PC-3 (cell line): ENCODE measurements around the gene AP3S1. TPM values are rescaled to one million over a fixed set of nuclear protein-coding genes. Genes with fewer than 3 reads are reported as not detected.
"Not testable (repeated sequence)": the region's sequence is repeated elsewhere in the genome, so short reads cannot be mapped to it uniquely, and the experiment has no call there.

Experiments used
- ATAC-seq: fragments of 200-7000 bp; cut with Tn5 transposase; 2 replicates; pipeline ENCODE4 v1.9.1; 2020; ENCODE audit warnings: mild to moderate bottlenecking, moderate library complexity
- BruUV-seq: library from RNA; stranded (reverse); fragments of 400-500 nt; replicated peaks from 2 replicates; lab custom pipeline; 2021; lab: Mats Ljungman, UMichigan
- CTCF ChIA-PET: fragments of 300-600 bp; sonication (Branson Sonifier 250); formaldehyde crosslinking; loops from one replicate; lab custom pipeline; 2022; ENCODE audit warnings: antibody characterized with exemption; lab: Charles Lee
- POLR2A ChIA-PET: fragments of 300-600 bp; sonication (Branson Sonifier 250); formaldehyde crosslinking; loops from one replicate; lab custom pipeline; 2022; ENCODE audit warnings: antibody characterized with exemption; ENCODE audit not compliant: unreplicated experiment; lab: Charles Lee
- DNase-seq: peaks from one replicate; pipeline ENCODE4 v3.0.0-alpha.2; 2015
- H2AFZ ChIP-seq: fragments of 300-600 bp; sonication (generic); 2 replicates; pipeline ENCODE4 v1.6.0; 2016; ENCODE audit warnings: antibody characterized with exemption, low read length
- H3F3A ChIP-seq: fragments of 300-600 bp; sonication (generic); one replicate; pipeline ENCODE4 v1.6.0; 2017; ENCODE audit warnings: antibody characterized with exemption, low read length, control low read depth, mild to moderate bottlenecking; ENCODE audit not compliant: unreplicated experiment
- H3K27ac ChIP-seq: fragments of 300-600 bp; sonication (generic); 2 replicates; pipeline ENCODE4 v1.5.1; 2016; ENCODE audit warnings: mild to moderate bottlenecking, low read length
- H3K27me3 ChIP-seq: fragments of 300-600 bp; sonication (generic); 2 replicates; pipeline ENCODE4 v1.6.1; 2016; ENCODE audit warnings: low read length, mixed read lengths
- H3K36me3 ChIP-seq: fragments of 300-600 bp; sonication (generic); 2 replicates; pipeline ENCODE4 v1.6.1; 2016; ENCODE audit warnings: low read depth, mixed run types, low read length, mixed read lengths
- H3K4me1 ChIP-seq: fragments of 300-600 bp; sonication (generic); 2 replicates; pipeline ENCODE4 v1.5.1; 2016; ENCODE audit warnings: low read length; ENCODE audit not compliant: insufficient read depth
- H3K4me2 ChIP-seq: fragments of 300-600 bp; sonication (generic); 2 replicates; pipeline ENCODE4 v1.6.0; 2016; ENCODE audit warnings: low read length
- H3K4me3 ChIP-seq: fragments of 300-600 bp; sonication (generic); 2 replicates; pipeline ENCODE4 v1.5.1; 2016; ENCODE audit warnings: mild to moderate bottlenecking, low read length, mixed read lengths
- H3K79me2 ChIP-seq: fragments of 300-600 bp; sonication (generic); 2 replicates; pipeline ENCODE4 v1.6.1; 2017; ENCODE audit warnings: low read length, mixed read lengths
- H3K9ac ChIP-seq: fragments of 300-600 bp; sonication (generic); 2 replicates; pipeline ENCODE4 v1.6.0; 2016; ENCODE audit warnings: mild to moderate bottlenecking, low read length
- H3K9me2 ChIP-seq: fragments of 300-600 bp; sonication (generic); replicated peaks from 2 replicates; pipeline ENCODE4 v1.6.1; 2016; ENCODE audit warnings: mixed run types, low read length, mixed read lengths
- H3K9me3 ChIP-seq: fragments of 300-600 bp; sonication (generic); 2 replicates; pipeline ENCODE4 v1.6.1; 2016; ENCODE audit warnings: low read length, mixed read lengths
- H4K20me1 ChIP-seq: fragments of 300-600 bp; sonication (generic); 2 replicates; pipeline ENCODE4 v1.6.1; 2016; ENCODE audit warnings: low read length, mixed read lengths
- CTCF ChIP-seq: fragments of 300-600 bp; sonication (generic); conservative IDR thresholded peaks from 2 replicates; pipeline ENCODE4 v1.5.1; 2017; ENCODE audit warnings: antibody characterized with exemption, low read depth, mild to moderate bottlenecking, low read length
- EZH2 ChIP-seq: fragments of 300-600 bp; sonication (generic); IDR thresholded peaks from one replicate; pipeline ENCODE4 v1.6.1; 2017; ENCODE audit warnings: antibody characterized with exemption, mild to moderate bottlenecking, low read length; ENCODE audit not compliant: unreplicated experiment
- EZH2phosphoT487 ChIP-seq: fragments of 300-600 bp; sonication (generic); IDR thresholded peaks from 2 replicates; pipeline ENCODE4 v1.6.1; 2018; ENCODE audit warnings: mild to moderate bottlenecking, antibody characterized with exemption, low read length, borderline replicate concordance
- intact Hi-C: fragments of 100-400 bp; cut with micrococcal nuclease; formaldehyde crosslinking; loops from 2 replicates; pipeline ENCODE4 v1.9.0; 2023
- total RNA-seq: library from RNA; depleted of rRNA; stranded (reverse); fragments of >200 nt; gene quantifications from 2 replicates; pipeline ENCODE4 v1.2.3, GENCODE V29; 2014

Gene AP3S1
- total RNA-seq, 1 experiment from 2014 or later = 48.2 TPM

- DNase-seq (no peak), ATAC-seq (no peak)
- ChIA-PET POLR2A (no interaction called here), CTCF (interaction anchor here (0.6 kb wide), 1 partner anchor 186 kb away, joined by 3 read pairs; no protein-coding TSS in a partner anchor)
- H2AFZ ChIP-seq = no peak overlapping the region
- H3F3A ChIP-seq = no peaks in the 10 kb centered on the region
- intact Hi-C loops = no loop called here
- no peaks in the 10 kb centered on the region for H4K20me1 ChIP-seq
- H3K9me3 ChIP-seq = no peaks in the 10 kb centered on the region
- no peak overlapping the region for H3K4me2 ChIP-seq
- TF ChIP-seq CTCF (no peak), EZH2 (no peak), EZH2phosphoT487 (no peak)
- no TSS peak for BruUV-seq
- H3K27ac ChIP-seq = no peak overlapping the region
- H3K4me3 ChIP-seq = no peak overlapping the region
- H3K9me2 ChIP-seq = no peaks in the 10 kb centered on the region
- no peaks in the 10 kb centered on the region for H3K27me3 ChIP-seq
- H3K36me3 ChIP-seq = no peaks in the 10 kb centered on the region
- H3K9ac ChIP-seq = no peak overlapping the region
- no peaks in the 10 kb centered on the region for H3K4me1 ChIP-seq
- no peaks in the 10 kb centered on the region for H3K79me2 ChIP-seq
Measured at GRCh38 chr5:115820846-115821245, 20.9 kb upstream of the AP3S1 start.

GRCh38 chr5:115824983-115825382, 16.8 kb upstream of the AP3S1 start:
- H3F3A ChIP-seq, H3K9me3 ChIP-seq, intact Hi-C loops, ATAC-seq, H4K20me1 ChIP-seq, CTCF ChIA-PET, H3K9me2 ChIP-seq, H3K79me2 ChIP-seq, H3K4me2 ChIP-seq, H3K4me1 ChIP-seq, H3K4me3 ChIP-seq, BruUV-seq, POLR2A ChIA-PET, H2AFZ ChIP-seq, H3K27ac ChIP-seq, DNase-seq, H3K9ac ChIP-seq, H3K27me3 ChIP-seq: not testable (repeated sequence)
- peaks cover 17% of the 10 kb centered on the region for H3K36me3 ChIP-seq

GRCh38 chr5:115825948-115826347, 15.8 kb upstream of the AP3S1 start:
- POLR2A ChIA-PET = no interaction called here
- no peak overlapping the region for H3K4me3 ChIP-seq
- no peak overlapping the region for H2AFZ ChIP-seq
- H3K27me3 ChIP-seq = no peaks in the 10 kb centered on the region
- no peak overlapping the region for H3K4me2 ChIP-seq
- no peak overlapping the region for H3K9ac ChIP-seq
- peak; percentile 13; the same call in 1 of the 2 replicates for ATAC-seq
- CTCF ChIA-PET = no interaction called here
- peaks cover 2% of the 10 kb centered on the region; the same call in 1 of the 2 replicates for H4K20me1 ChIP-seq
- no peaks in the 10 kb centered on the region for H3K79me2 ChIP-seq
- no peaks in the 10 kb centered on the region for H3K9me2 ChIP-seq
- H3K4me1 ChIP-seq = no peaks in the 10 kb centered on the region
- no peaks in the 10 kb centered on the region for H3F3A ChIP-seq
- BruUV-seq = no TSS peak
- no peak overlapping the region for H3K27ac ChIP-seq
- no peak for DNase-seq
- intact Hi-C loops = no loop called here
- no peak for TF ChIP-seq EZH2phosphoT487
- no peaks in the 10 kb centered on the region for H3K9me3 ChIP-seq
- H3K36me3 ChIP-seq = peaks cover 21% of the 10 kb centered on the region

- CTCF ChIA-PET = no interaction called here
- Histone ChIP-seq H3K9ac (no peak overlapping the region), H3F3A (peaks cover 6% of the 10 kb centered on the region), H3K79me2 (no peaks in the 10 kb centered on the region), H3K4me1 (no peaks in the 10 kb centered on the region), H4K20me1 (peaks cover 12% of the 10 kb centered on the region), H3K4me2 (no peak overlapping the region), H3K4me3 (no peak overlapping the region), H2AFZ (no peak overlapping the region), H3K27ac (no peak overlapping the region), H3K9me3 (no peaks in the 10 kb centered on the region), H3K27me3 (no peaks in the 10 kb centered on the region), H3K9me2 (no peaks in the 10 kb centered on the region), H3K36me3 (peaks cover 37% of the 10 kb centered on the region)
- intact Hi-C loops = loop anchor here (10.0 kb wide), 1 partner anchor 525 kb away; no protein-coding TSS in a partner anchor
- ATAC-seq (no peak), DNase-seq (no peak)
- no TSS peak for BruUV-seq
- TF ChIP-seq EZH2 = no peak
- no peak for TF ChIP-seq CTCF
- TF ChIP-seq EZH2phosphoT487 = no peak
- POLR2A ChIA-PET = no interaction called here
Measured at GRCh38 chr5:115829913-115830312, 11.8 kb upstream of the AP3S1 start.
